Measurements from ENCODE around the gene AKR1C2.
"Not testable (repeated sequence)": the region's sequence is repeated elsewhere in the genome, so short reads cannot be mapped to it uniquely, and the experiment has no call there.

AKR1C2 gene

GRCh38 chr10:5002013-5002727, 1.5 kb downstream of the AKR1C2 start:
- TF ChIP-seq CTCF (IDR thresholded peaks at IDR 0.05; ENCODE audit: low read depth, low read length, missing control alignments): no peak
- H3K4me3 ChIP-seq (ENCODE audit: low read depth, low read length): no peak overlapping the region
- in situ Hi-C loops (cut with HindIII; ENCODE audit: low sequenced_read_pairs): no loop called here
- no peak for DNase-seq (ENCODE audit: low read depth)

- TF ChIP-seq CTCF (IDR thresholded peaks at IDR 0.05; ENCODE audit: low read depth, low read length, missing control alignments): no peak
- in situ Hi-C loops (cut with HindIII; ENCODE audit: low sequenced_read_pairs): no loop called here
- no peak for DNase-seq (ENCODE audit: low read depth)
- no peak overlapping the region for H3K4me3 ChIP-seq (ENCODE audit: low read depth, low read length)
Observed at GRCh38 chr10:4998671-4999070, 5.0 kb downstream of the AKR1C2 start.

GRCh38 chr10:4994260-4994659, 9.4 kb downstream of the AKR1C2 start:
- DNase-seq (ENCODE audit: low read depth); H3K4me3 ChIP-seq (ENCODE audit: low read depth, low read length); in situ Hi-C loops (cut with HindIII; ENCODE audit: low sequenced_read_pairs): not testable (repeated sequence)

- H3K4me3 ChIP-seq (ENCODE audit: low read depth, low read length); DNase-seq (ENCODE audit: low read depth); in situ Hi-C loops (cut with HindIII; ENCODE audit: low sequenced_read_pairs): not testable (repeated sequence)
Observed at GRCh38 chr10:4992564-4992963, 11.1 kb downstream of the AKR1C2 start.

- DNase-seq (ENCODE audit: low read depth); in situ Hi-C loops (cut with HindIII; ENCODE audit: low sequenced_read_pairs); H3K4me3 ChIP-seq (ENCODE audit: low read depth, low read length): not testable (repeated sequence)
Observed at GRCh38 chr10:4991463-4991862, 12.2 kb downstream of the AKR1C2 start.

GRCh38 chr10:4990217-4990616, 13.4 kb downstream of the AKR1C2 start:
- no peak for DNase-seq (ENCODE audit: low read depth)
- in situ Hi-C loops (cut with HindIII; ENCODE audit: low sequenced_read_pairs): no loop called here
- no peak overlapping the region for H3K4me3 ChIP-seq (ENCODE audit: low read depth, low read length)
- TF ChIP-seq CTCF (IDR thresholded peaks at IDR 0.05; ENCODE audit: low read depth, low read length, missing control alignments): no peak

- H3K4me3 ChIP-seq (ENCODE audit: low read depth, low read length); DNase-seq (ENCODE audit: low read depth); in situ Hi-C loops (cut with HindIII; ENCODE audit: low sequenced_read_pairs): not testable (repeated sequence)
Observed at GRCh38 chr10:4988000-4988641, 15.5 kb downstream of the AKR1C2 start.

- in situ Hi-C loops (cut with HindIII; ENCODE audit: low sequenced_read_pairs): no loop called here
Observed at GRCh38 chr10:4984971-4985594, 18.6 kb downstream of the AKR1C2 start.

More at GRCh38 chr10:4984971-4985594, 18.6 kb downstream of the AKR1C2 start:
- DNase-seq (ENCODE audit: low read depth): no peak
- no peak overlapping the region for H3K4me3 ChIP-seq (ENCODE audit: low read depth, low read length)
- TF ChIP-seq CTCF (IDR thresholded peaks at IDR 0.05; ENCODE audit: low read depth, low read length, missing control alignments): no peak
